Measurements from ENCODE around the gene GIPC1.

DNA sequence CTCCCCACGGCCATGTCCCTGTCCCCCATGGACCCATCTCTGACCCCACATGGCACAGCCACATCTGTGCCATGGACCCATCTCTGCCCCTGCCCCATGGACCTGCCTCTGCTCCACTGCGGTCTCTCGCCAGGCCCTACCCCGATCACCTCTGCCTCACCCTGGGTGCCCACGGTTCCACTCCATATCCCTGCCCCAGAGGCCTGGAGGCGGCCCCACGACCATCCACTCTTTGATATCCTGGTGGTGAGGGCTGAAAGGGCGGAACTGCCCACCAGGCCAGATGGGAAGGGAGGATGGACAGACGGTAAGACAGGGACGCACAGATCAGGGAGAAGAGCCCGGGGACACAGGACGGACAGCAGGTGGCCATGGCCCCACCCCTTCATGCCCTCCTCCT, 21.1 kb downstream of the GIPC1 start:
- TF ChIP-seq, protein P1, sequence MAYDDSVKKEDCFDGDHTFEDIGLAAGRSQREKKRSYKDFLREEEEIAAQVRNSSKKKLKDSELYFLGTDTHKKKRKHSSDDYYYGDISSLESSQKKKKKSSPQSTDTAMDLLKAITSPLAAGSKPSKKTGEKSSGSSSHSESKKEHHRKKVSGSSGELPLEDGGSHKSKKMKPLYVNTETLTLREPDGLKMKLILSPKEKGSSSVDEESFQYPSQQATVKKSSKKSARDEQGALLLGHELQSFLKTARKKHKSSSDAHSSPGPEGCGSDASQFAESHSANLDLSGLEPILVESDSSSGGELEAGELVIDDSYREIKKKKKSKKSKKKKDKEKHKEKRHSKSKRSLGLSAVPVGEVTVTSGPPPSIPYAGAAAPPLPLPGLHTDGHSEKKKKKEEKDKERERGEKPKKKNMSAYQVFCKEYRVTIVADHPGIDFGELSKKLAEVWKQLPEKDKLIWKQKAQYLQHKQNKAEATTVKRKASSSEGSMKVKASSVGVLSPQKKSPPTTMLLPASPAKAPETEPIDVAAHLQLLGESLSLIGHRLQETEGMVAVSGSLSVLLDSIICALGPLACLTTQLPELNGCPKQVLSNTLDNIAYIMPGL (CRISPR knock-in tag; IDR thresholded peaks at IDR 0.05; ENCODE audit: borderline replicate concordance): no peak
- TF ChIP-seq, protein P2, sequence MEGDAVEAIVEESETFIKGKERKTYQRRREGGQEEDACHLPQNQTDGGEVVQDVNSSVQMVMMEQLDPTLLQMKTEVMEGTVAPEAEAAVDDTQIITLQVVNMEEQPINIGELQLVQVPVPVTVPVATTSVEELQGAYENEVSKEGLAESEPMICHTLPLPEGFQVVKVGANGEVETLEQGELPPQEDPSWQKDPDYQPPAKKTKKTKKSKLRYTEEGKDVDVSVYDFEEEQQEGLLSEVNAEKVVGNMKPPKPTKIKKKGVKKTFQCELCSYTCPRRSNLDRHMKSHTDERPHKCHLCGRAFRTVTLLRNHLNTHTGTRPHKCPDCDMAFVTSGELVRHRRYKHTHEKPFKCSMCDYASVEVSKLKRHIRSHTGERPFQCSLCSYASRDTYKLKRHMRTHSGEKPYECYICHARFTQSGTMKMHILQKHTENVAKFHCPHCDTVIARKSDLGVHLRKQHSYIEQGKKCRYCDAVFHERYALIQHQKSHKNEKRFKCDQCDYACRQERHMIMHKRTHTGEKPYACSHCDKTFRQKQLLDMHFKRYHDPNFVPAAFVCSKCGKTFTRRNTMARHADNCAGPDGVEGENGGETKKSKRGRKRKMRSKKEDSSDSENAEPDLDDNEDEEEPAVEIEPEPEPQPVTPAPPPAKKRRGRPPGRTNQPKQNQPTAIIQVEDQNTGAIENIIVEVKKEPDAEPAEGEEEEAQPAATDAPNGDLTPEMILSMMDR (IDR thresholded peaks at IDR 0.05): no peak
- TF ChIP-seq NR3C1 (IDR thresholded peaks at IDR 0.05): no peak
- TF ChIP-seq MAZ (IDR thresholded peaks at IDR 0.05; ENCODE audit: borderline replicate concordance, low read depth, low read length): no peak
- TF ChIP-seq POLR2A (IDR thresholded peaks at IDR 0.05; ENCODE audit: low read length): no peak
- TF ChIP-seq RAD21 (conservative IDR thresholded peaks at IDR 0.05 in 1 of 2, IDR thresholded peaks at IDR 0.05 in 1 of 2): no peak
- TF ChIP-seq, protein P3, sequence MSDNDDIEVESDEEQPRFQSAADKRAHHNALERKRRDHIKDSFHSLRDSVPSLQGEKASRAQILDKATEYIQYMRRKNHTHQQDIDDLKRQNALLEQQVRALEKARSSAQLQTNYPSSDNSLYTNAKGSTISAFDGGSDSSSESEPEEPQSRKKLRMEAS (IDR thresholded peaks at IDR 0.05): no peak
- no peak for TF ChIP-seq EP300 (IDR thresholded peaks at IDR 0.05)
- no peak for TF ChIP-seq CBX8 (IDR thresholded peaks at IDR 0.05)

Measured in A549 (cell line).